K562 (cell line): ENCODE data around the gene PATL2. TPM values are rescaled to one million over a fixed set of nuclear protein-coding genes. Genes with fewer than 3 reads are reported as not detected.

ENCODE experiments used
- ARID2 ChIP-seq: fragments of 450-650 bp; IDR thresholded peaks from 2 replicates; pipeline ENCODE4 v1.6.1; 2017; ENCODE audit warnings: antibody characterized with exemption, mild to moderate bottlenecking
- BACH1 ChIP-seq: fragments of 200-800 bp; sonication (Bioruptor generic); IDR thresholded peaks from 2 replicates; pipeline ENCODE4 v1.6.1; 2016; ENCODE audit warnings: missing genetic modification characterization, missing compliant biosample characterization
- EP400 ChIP-seq: fragments of 450-650 bp; IDR thresholded peaks from 2 replicates; pipeline ENCODE4 v1.6.1; 2017; ENCODE audit warnings: antibody characterized with exemption, mild to moderate bottlenecking, moderate library complexity
- ESRRB ChIP-seq: fragments of 250-450 bp; sonication (Bioruptor Pico); IDR thresholded peaks from 2 replicates; pipeline ENCODE4 v1.5.0; 2020; ENCODE audit warnings: mild to moderate bottlenecking, moderate library complexity, borderline replicate concordance
- MEF2D ChIP-seq: conservative IDR thresholded peaks from 2 replicates; pipeline ENCODE4 v1.6.1; 2016; ENCODE audit warnings: low read depth, missing genetic modification characterization, missing compliant biosample characterization
- MYC ChIP-seq, 2 experiments: fragments of 250-450 bp in 1 of 2; sonication (Bioruptor Pico) in 1 of 2; IDR thresholded peaks; 2 replicates each; pipeline versions ENCODE4 v1.5.1 to v1.6.1; 2012 to 2021; ENCODE audit warnings: low read depth in 2 of 2, borderline replicate concordance in 1 of 2, improper control_type of control experiment in 1 of 2, low read length in 1 of 2, mild to moderate bottlenecking in 1 of 2, moderate library complexity in 1 of 2
- NFIC ChIP-seq: fragments of 450-650 bp; IDR thresholded peaks from 2 replicates; pipeline ENCODE4 v1.6.1; 2017; ENCODE audit warnings: mild to moderate bottlenecking, inconsistent platforms
- PCBP2 ChIP-seq: fragments of 200-400 bp; formaldehyde crosslinking; IDR thresholded peaks from 2 replicates; pipeline ENCODE4 v1.6.1; 2018; ENCODE audit warnings: low read length, low read depth, mild to moderate bottlenecking, moderate library complexity; ENCODE audit not compliant: poor library complexity, severe bottlenecking
- RBM39 ChIP-seq: fragments of 200-400 bp; formaldehyde crosslinking; optimal IDR thresholded peaks from 2 replicates; pipeline ENCODE3; 2018; ENCODE audit warnings: low read depth, low read length
- RFX7 ChIP-seq: fragments of 250-450 bp; sonication (Bioruptor Pico); IDR thresholded peaks from 2 replicates; pipeline ENCODE4 v1.5.1; 2021; ENCODE audit warnings: mild to moderate bottlenecking
- SP1 ChIP-seq: sonication (generic); formaldehyde crosslinking; IDR thresholded peaks from 2 replicates; pipeline ENCODE4 v1.8.1; 2022; ENCODE audit warnings: mild to moderate bottlenecking, missing genetic modification reagents
- TCF3 ChIP-seq: sonication (generic); formaldehyde crosslinking; IDR thresholded peaks from 2 replicates; pipeline ENCODE4 v1.4.0; 2020; ENCODE audit warnings: mild to moderate bottlenecking, missing genetic modification reagents
- U2AF2 ChIP-seq: fragments of 200-400 bp; formaldehyde crosslinking; optimal IDR thresholded peaks from 2 replicates; pipeline ENCODE3; 2017; ENCODE audit warnings: low read depth, mild to moderate bottlenecking, low read length
- ZNF140 ChIP-seq: fragments of 250-450 bp; sonication (Bioruptor Pico); IDR thresholded peaks from 2 replicates; pipeline ENCODE4 v1.8.0; 2021; ENCODE audit warnings: moderate library complexity, mild to moderate bottlenecking, inconsistent platforms
- ZNF23 ChIP-seq: fragments of 250-450 bp; sonication (Bioruptor Pico); IDR thresholded peaks from 2 replicates; pipeline ENCODE4 v1.4.0; 2020; ENCODE audit warnings: mild to moderate bottlenecking
- polyA plus RNA-seq, 8 experiments: library from polyadenylated mRNA; depleted of rRNA in 4 of 8; stranded (reverse) in 5 of 8; unstranded in 3 of 8; fragments of >200 nt; fragmentation: Nextera tagmentation in 2 of 8; fragmentation: Illumina TruSeq in 1 of 8; extraction: Ambion mirVana in 2 of 8; extraction: Trizol in 1 of 8; gene quantifications; 2 replicates each; pipeline versions ENCODE4 v1.2.1 to v1.2.3, GENCODE V29; 2011 to 2014; ENCODE audit warnings: inconsistent platforms in 1 of 8, missing spikeins in 1 of 8
- total RNA-seq, 7 experiments: library from RNA; depleted of rRNA in 6 of 7; stranded (reverse); fragments of >200 nt in 6 of 7; fragmentation: Illumina TruSeq in 2 of 7; extraction: Trizol in 2 of 7; gene quantifications; 2 replicates each; pipeline versions ENCODE4 v1.2.1 to v1.2.3, GENCODE V29; 2011 to 2021; ENCODE audit warnings: low replicate concordance in 1 of 7
- TF ChIP-seq, protein P1 (sequence below), 2 experiments: fragments of 450-650 bp; IDR thresholded peaks; 2 replicates each; pipeline ENCODE4 v1.6.1; 2016
- TF ChIP-seq, protein P2 (sequence below): fragments of 450-650 bp; IDR thresholded peaks from 2 replicates; pipeline ENCODE4 v1.6.1; 2018; ENCODE audit warnings: mild to moderate bottlenecking, low read depth; ENCODE audit not compliant: partially characterized antibody
- TF ChIP-seq, protein P3 (sequence below): fragments of 250-450 bp; sonication (Bioruptor Pico); IDR thresholded peaks from 2 replicates; pipeline ENCODE4 v1.8.0; 2022; ENCODE audit warnings: inconsistent platforms
- TF ChIP-seq, protein P4 (sequence below): fragments of 450-650 bp; IDR thresholded peaks from 2 replicates; pipeline ENCODE4 v1.6.1; 2016
- TF ChIP-seq, protein P5 (sequence below): fragments of 450-650 bp; IDR thresholded peaks from 2 replicates; pipeline ENCODE4 v1.6.1; 2014; ENCODE audit warnings: low read depth, mild to moderate bottlenecking, moderate library complexity, borderline replicate concordance

The PATL2 gene
- total and polyA plus RNA-seq, 9 of the 15 experiments (the other 6 are each of a cell fraction or from before 2014, with no cell fraction given): 0.42 to 1.1 (median 0.86) TPM

DNA sequence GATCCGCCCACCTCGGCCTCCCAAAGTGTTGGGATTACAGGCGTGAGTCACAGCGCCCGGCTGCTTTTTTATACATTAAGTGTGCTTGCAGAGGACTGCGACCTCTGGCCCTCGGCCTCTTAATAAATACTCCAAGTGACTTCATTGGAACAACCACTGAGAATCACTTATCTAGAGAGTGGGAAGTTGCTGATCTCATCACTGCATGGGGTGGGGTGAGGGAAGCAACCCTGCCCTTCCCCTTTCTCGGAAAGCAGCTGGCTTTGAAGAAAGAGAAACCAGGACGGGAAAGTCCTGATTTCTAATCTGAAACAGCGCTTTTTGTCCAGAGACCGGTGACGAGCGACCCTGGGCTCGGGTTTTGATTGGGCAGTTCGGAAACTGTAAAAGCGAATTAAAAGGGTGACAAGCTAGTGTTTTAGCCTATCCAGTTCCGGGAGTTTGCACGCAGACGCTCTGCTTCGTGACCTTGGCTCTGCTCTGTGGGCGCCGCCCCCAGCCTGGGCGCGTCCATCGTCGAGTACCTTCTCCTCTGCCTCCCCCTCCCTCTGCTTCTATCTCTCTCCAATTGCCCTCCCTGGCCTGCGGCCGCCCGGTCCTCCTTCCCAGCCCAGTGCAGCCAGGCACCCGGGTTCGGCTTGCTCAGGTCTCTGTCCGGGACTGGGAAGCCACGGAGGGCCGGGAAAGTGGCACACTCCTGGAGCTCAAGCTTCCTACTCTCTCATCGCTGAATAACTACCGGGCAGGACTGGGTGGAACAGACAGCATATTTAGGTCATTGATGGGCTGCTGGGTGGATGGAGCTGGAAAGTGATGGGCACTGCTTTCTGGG is 17.7 kb upstream of the PATL2 start (continued):
- TF ChIP-seq, protein P1, sequence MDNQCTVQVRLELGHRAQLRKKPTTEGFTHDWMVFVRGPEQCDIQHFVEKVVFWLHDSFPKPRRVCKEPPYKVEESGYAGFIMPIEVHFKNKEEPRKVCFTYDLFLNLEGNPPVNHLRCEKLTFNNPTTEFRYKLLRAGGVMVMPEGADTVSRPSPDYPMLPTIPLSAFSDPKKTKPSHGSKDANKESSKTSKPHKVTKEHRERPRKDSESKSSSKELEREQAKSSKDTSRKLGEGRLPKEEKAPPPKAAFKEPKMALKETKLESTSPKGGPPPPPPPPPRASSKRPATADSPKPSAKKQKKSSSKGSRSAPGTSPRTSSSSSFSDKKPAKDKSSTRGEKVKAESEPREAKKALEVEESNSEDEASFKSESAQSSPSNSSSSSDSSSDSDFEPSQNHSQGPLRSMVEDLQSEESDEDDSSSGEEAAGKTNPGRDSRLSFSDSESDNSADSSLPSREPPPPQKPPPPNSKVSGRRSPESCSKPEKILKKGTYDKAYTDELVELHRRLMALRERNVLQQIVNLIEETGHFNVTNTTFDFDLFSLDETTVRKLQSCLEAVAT (IDR thresholded peaks at IDR 0.05): peak in 1 of 2 experiments; percentile 77; a peak in 2 of 4 replicates
- TF ChIP-seq ZNF140: no peak
- no peak for TF ChIP-seq PCBP2
- TF ChIP-seq ZNF23 (CRISPR knock-in tag): no peak
- TF ChIP-seq MEF2D (tag): no peak
- peak; percentile 29 for TF ChIP-seq SP1 (CRISPR knock-in tag)
- no peak for TF ChIP-seq RBM39
- TF ChIP-seq, protein P2, sequence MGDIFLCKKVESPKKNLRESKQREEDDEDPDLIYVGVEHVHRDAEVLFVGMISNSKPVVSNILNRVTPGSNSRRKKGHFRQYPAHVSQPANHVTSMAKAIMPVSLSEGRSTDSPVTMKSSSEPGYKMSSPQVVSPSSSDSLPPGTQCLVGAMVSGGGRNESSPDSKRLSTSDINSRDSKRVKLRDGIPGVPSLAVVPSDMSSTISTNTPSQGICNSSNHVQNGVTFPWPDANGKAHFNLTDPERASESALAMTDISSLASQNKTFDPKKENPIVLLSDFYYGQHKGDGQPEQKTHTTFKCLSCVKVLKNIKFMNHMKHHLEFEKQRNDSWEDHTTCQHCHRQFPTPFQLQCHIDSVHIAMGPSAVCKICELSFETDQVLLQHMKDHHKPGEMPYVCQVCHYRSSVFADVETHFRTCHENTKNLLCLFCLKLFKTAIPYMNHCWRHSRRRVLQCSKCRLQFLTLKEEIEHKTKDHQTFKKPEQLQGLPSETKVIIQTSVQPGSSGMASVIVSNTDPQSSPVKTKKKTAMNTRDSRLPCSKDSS: no peak
- peak; percentile 86 for TF ChIP-seq EP400
- TF ChIP-seq NFIC: no peak
- TF ChIP-seq, protein P3, sequence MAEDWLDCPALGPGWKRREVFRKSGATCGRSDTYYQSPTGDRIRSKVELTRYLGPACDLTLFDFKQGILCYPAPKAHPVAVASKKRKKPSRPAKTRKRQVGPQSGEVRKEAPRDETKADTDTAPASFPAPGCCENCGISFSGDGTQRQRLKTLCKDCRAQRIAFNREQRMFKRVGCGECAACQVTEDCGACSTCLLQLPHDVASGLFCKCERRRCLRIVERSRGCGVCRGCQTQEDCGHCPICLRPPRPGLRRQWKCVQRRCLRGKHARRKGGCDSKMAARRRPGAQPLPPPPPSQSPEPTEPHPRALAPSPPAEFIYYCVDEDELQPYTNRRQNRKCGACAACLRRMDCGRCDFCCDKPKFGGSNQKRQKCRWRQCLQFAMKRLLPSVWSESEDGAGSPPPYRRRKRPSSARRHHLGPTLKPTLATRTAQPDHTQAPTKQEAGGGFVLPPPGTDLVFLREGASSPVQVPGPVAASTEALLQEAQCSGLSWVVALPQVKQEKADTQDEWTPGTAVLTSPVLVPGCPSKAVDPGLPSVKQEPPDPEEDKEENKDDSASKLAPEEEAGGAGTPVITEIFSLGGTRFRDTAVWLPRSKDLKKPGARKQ (CRISPR knock-in tag): no peak
- TF ChIP-seq U2AF2: no peak
- peak; percentile 70; the same call in 1 of the 2 replicates for TF ChIP-seq MYC (IDR thresholded peaks at IDR 0.05; ENCODE audit: low read depth, low read length)
- TF ChIP-seq MYC (CRISPR knock-in tag; IDR thresholded peaks at IDR 0.05; ENCODE audit: borderline replicate concordance, low read depth): no peak
- no peak for TF ChIP-seq ESRRB (CRISPR knock-in tag)
- peak; percentile 29 for TF ChIP-seq TCF3 (CRISPR knock-in tag)
- TF ChIP-seq, protein P4, sequence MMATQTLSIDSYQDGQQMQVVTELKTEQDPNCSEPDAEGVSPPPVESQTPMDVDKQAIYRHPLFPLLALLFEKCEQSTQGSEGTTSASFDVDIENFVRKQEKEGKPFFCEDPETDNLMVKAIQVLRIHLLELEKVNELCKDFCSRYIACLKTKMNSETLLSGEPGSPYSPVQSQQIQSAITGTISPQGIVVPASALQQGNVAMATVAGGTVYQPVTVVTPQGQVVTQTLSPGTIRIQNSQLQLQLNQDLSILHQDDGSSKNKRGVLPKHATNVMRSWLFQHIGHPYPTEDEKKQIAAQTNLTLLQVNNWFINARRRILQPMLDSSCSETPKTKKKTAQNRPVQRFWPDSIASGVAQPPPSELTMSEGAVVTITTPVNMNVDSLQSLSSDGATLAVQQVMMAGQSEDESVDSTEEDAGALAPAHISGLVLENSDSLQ: peak; percentile 56
- TF ChIP-seq RFX7 (CRISPR knock-in tag): no peak
- TF ChIP-seq ARID2: no peak
- TF ChIP-seq BACH1: peak; percentile 66; the same call in 1 of the 2 replicates
- TF ChIP-seq, protein P5, sequence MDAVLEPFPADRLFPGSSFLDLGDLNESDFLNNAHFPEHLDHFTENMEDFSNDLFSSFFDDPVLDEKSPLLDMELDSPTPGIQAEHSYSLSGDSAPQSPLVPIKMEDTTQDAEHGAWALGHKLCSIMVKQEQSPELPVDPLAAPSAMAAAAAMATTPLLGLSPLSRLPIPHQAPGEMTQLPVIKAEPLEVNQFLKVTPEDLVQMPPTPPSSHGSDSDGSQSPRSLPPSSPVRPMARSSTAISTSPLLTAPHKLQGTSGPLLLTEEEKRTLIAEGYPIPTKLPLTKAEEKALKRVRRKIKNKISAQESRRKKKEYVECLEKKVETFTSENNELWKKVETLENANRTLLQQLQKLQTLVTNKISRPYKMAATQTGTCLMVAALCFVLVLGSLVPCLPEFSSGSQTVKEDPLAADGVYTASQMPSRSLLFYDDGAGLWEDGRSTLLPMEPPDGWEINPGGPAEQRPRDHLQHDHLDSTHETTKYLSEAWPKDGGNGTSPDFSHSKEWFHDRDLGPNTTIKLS: no peak
